ENCODE data around the gene FBXO34. TPM values are rescaled to one million over a fixed set of nuclear protein-coding genes. Genes with fewer than 3 reads are reported as not detected.

Gene FBXO34
- total RNA-seq, 2 donors from 2014 or later: 44.1 to 51.6 TPM

GRCh38 chr14:55399852-55400251 lies 128.6 kb downstream of the FBXO34 start:
- Histone ChIP-seq H3K27ac (ENCODE audit: low read depth, low read length) (no peak overlapping the region), H3K27me3 (ENCODE audit: control insufficient read depth, insufficient read depth, low read length, poor library complexity, severe bottlenecking) (no peaks in the 10 kb centered on the region), H3K9ac (ENCODE audit: extremely low read depth, low read length, poor library complexity, severe bottlenecking) (no peak overlapping the region), H3K4me3 (ENCODE audit: low read length) (no peak overlapping the region), H3K36me3 (ENCODE audit: control insufficient read depth, insufficient read depth, low read length) (peaks cover 13% of the 10 kb centered on the region), H3K4me1 (ENCODE audit: control insufficient read depth, insufficient read depth, low read length) (no peaks in the 10 kb centered on the region), H3K9me3 (ENCODE audit: control insufficient read depth, low read length) (no peaks in the 10 kb centered on the region)
- DNase-seq: no peak
- Mint-ChIP-seq H3K9me3 (no peaks in the 10 kb centered on the region), H3K4me3 (no peak overlapping the region), H3K27me3 (ENCODE audit: insufficient read depth) (no peaks in the 10 kb centered on the region), H3K4me1 (no peaks in the 10 kb centered on the region), H3K27ac (no peak overlapping the region), H3K36me3 (ENCODE audit: low read depth) (peaks cover 4% of the 10 kb centered on the region)
- no peak for TF ChIP-seq CTCF (conservative IDR thresholded peaks at IDR 0.05)
- WGBS, 2 experiments (ENCODE audit: insufficient coverage in 1 of 2, insufficient read length in 1 of 2): 88 to 100% methylated on average over 2 of the region's 2 CpGs

- no peaks in the 10 kb centered on the region for H3K27me3 ChIP-seq (ENCODE audit: control insufficient read depth, insufficient read depth, low read length, poor library complexity, severe bottlenecking)
- Mint-ChIP-seq H3K4me1 (no peaks in the 10 kb centered on the region), H3K36me3 (ENCODE audit: low read depth) (no peaks in the 10 kb centered on the region), H3K9me3 (no peaks in the 10 kb centered on the region), H3K4me3 (no peak overlapping the region), H3K27me3 (ENCODE audit: insufficient read depth) (no peaks in the 10 kb centered on the region), H3K27ac (no peak overlapping the region)
- H3K9ac ChIP-seq (ENCODE audit: extremely low read depth, low read length, poor library complexity, severe bottlenecking): no peak overlapping the region
- H3K9me3 ChIP-seq (ENCODE audit: control insufficient read depth, low read length): no peaks in the 10 kb centered on the region
- TF ChIP-seq CTCF (conservative IDR thresholded peaks at IDR 0.05): no peak
- H3K36me3 ChIP-seq (ENCODE audit: control insufficient read depth, insufficient read depth, low read length): no peaks in the 10 kb centered on the region
- H3K27ac ChIP-seq (ENCODE audit: low read depth, low read length): no peak overlapping the region
- H3K4me3 ChIP-seq (ENCODE audit: low read length): no peak overlapping the region
- 93% methylated on average over 4 to 6 of the region's 6 CpGs for WGBS, 2 experiments (ENCODE audit: insufficient coverage in 1 of 2, insufficient read length in 1 of 2)
- H3K4me1 ChIP-seq (ENCODE audit: control insufficient read depth, insufficient read depth, low read length): no peaks in the 10 kb centered on the region
- no peak for DNase-seq
These were observed 130.5 kb downstream of the FBXO34 start for GRCh38 chr14:55401751-55402150.

Other genes starting within 250 kb of the FBXO34 start
- 10 to 100 TPM; 63.4 to 99.3 TPM for gene WDHD1, start 244.3 kb upstream of the FBXO34 start, total RNA-seq
- 10 to 100 TPM; 28.0 to 32.0 TPM for gene SOCS4, start 244.2 kb upstream of the FBXO34 start, total RNA-seq
- gene MAPK1IP1L, start 219.8 kb upstream of the FBXO34 start, total RNA-seq: 100 to 1,000 TPM; 122 to 153 TPM
- gene LGALS3, start 142.2 kb upstream of the FBXO34 start, total RNA-seq: 1 to 10 TPM; 1.0 to 2.0 TPM
- 100 to 1,000 TPM in 1 of 2 donors, 10 to 100 TPM in 1; 71.1 to 112 TPM for gene DLGAP5, start 79.8 kb upstream of the FBXO34 start, total RNA-seq
- 10 to 100 TPM; 11.0 to 12.9 TPM for gene ATG14, start 140.4 kb downstream of the FBXO34 start, total RNA-seq
- gene TBPL2, start 169.2 kb downstream of the FBXO34 start, total RNA-seq: not detected